GM12892 (cell line): ENCODE data around the gene UNKL.

Source experiments
- POLR2A ChIP-seq: IDR thresholded peaks from 2 replicates; pipeline ENCODE4 v1.6.1; 2011; ENCODE audit warnings: low read depth, low read length, control low read depth
- POLR2AphosphoS5 ChIP-seq: IDR thresholded peaks from 2 replicates; pipeline ENCODE4 v1.6.1; 2011; ENCODE audit warnings: low read depth, low read length, control low read depth

GRCh38 chr16:1437606-1438005, 23.1 kb upstream of the UNKL start:
- TF ChIP-seq POLR2AphosphoS5 (no peak), POLR2A (no peak)
